ENCODE results near the gene SLC6A3. TPM values are rescaled to one million over a fixed set of nuclear protein-coding genes. Genes with fewer than 3 reads are reported as not detected.
A peak's percentile ranks its signal among the peaks of the same experiment; 100 is the strongest.

Gene SLC6A3
- total and polyA plus RNA-seq, 2 of the 13 experiments (the other 11 are each of a cell fraction or from before 2014, with no cell fraction given): 0.01 TPM; not detected in 1

- TF ChIP-seq ZNF609 (CRISPR knock-in tag; IDR thresholded peaks at IDR 0.05; ENCODE audit: borderline replicate concordance) (no peak), ZBTB10 (CRISPR knock-in tag; IDR thresholded peaks at IDR 0.05; ENCODE audit: borderline replicate concordance) (peak; percentile 54; the same call in 1 of the 2 replicates), MED1 (CRISPR knock-in tag; IDR thresholded peaks at IDR 0.05) (peak; percentile 29; the same call in 1 of the 2 replicates), POLR2AphosphoS5 (IDR thresholded peaks at IDR 0.05; ENCODE audit: low read depth, low read length) (peak; percentile 44; the same call in 1 of the 2 replicates), ZFP91 (CRISPR knock-in tag; IDR thresholded peaks at IDR 0.05; ENCODE audit: borderline replicate concordance) (peak; percentile 28; the same call in 1 of the 2 replicates), CCDC6 (CRISPR knock-in tag; IDR thresholded peaks at IDR 0.05) (peak; percentile 73; the same call in 1 of the 2 replicates), KLF12 (CRISPR knock-in tag; IDR thresholded peaks at IDR 0.05; ENCODE audit: borderline replicate concordance) (no peak), DZIP1 (CRISPR knock-in tag; IDR thresholded peaks at IDR 0.05) (peak; percentile 53; the same call in 1 of the 2 replicates), POLR2A (IDR thresholded peaks at IDR 0.05; ENCODE audit: insufficient read depth in 1 of 2, low read depth in 2 of 2, low read length in 2 of 2) (peak; percentile 51 to 70), CENPT (CRISPR knock-in tag; IDR thresholded peaks at IDR 0.05; ENCODE audit: low read depth) (0 out of 2 replicates have a peak, but pooled peaks have one; percentile 63)
These were observed 100.0 kb downstream of the SLC6A3 start, which contains the start of gene CLPTM1L (continued) for GRCh38 chr5:1344975-1345838.
